Fibroblast of the conjunctiva (primary cell): ENCODE measurements around the gene FAM53B.
"Not testable (repeated sequence)": the region's sequence is repeated elsewhere in the genome, so short reads cannot be mapped to it uniquely, and the experiment has no call there.

Experiments
- DNase-seq: peaks from one replicate; pipeline ENCODE4 v3.0.0-alpha.2; 2010; ENCODE audit warnings: low read depth

Gene FAM53B

GRCh38 chr10:124744102-124745050 lies at the start of gene FAM53B:
Gene FAM53B, minus strand, starts transcription at chr10:124744378. Its CDS starts 37,665 bp downstream, at chr10:124706713.
- DNase-seq: peak; percentile 66

DNA sequence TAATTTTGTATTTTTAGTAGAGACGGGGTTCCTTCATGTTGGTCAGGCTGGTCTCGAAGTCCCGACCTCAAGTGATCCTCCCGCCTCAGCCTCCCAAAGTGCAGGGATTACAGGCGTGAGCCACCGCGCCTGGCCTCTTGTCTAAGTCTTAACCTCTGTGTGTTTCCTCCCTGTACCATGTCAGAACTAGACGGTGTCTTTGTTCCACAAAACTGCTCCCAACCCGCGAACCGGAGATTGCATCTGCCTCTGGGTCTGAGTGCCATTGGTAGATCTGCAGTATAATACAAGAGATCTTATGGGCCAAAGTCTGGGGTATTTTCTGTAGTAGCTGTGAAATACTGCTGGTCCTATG lies 48.8 kb upstream of the FAM53B start:
- DNase-seq: no peak

- DNase-seq: peak; percentile 61
These were observed 47.6 kb upstream of the FAM53B start, which contains the start of gene EEF1AKMT2 for GRCh38 chr10:124791547-124792348. Gene EEF1AKMT2, minus strand, starts transcription at chr10:124791887. Its CDS starts 54 bp downstream, at chr10:124791833.

GRCh38 chr10:124782900-124783299 lies 38.7 kb upstream of the FAM53B start:
- not testable (repeated sequence) for DNase-seq

DNA sequence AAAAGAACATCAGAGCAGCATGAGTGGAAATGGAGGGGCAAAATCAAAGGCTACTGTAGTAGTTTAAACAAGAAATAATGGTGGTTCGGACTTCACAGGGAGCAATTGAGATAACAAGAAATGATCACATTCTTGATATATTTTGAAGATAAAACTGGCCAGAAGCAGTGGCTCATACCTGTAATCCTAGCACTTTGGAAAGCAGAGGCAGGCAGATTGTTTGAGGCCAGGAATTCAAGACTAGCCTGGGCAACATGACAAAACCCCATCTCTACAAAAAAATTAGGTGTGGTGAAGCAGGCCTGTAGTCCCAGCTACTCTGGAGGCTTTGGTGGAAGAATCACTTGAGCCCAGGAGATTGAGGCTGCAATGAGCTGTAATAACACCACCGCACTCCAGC lies 24.6 kb upstream of the FAM53B start:
- no peak for DNase-seq

DNA sequence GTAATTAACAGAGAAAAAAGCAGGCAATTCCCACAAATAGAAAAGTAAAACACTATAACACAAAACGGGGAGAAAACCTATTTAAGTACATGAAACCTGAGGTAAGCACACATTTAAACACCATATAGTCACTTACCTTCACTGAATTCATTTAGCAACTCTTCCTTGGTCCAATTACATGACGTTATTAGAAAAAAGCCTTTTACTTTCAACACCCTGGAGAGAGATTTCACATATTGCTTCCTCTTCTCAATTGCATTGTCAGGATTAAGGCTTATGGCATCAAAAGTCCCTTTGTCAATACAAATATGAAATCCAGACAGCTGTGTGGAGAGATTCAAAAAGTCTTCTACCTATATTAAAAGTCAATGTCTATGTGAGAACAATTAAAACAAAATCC lies 21.1 kb upstream of the FAM53B start:
- no peak for DNase-seq

- DNase-seq: no peak
These were observed 19.1 kb upstream of the FAM53B start for GRCh38 chr10:124763267-124763666.

- no peak for DNase-seq
These were observed 18.1 kb upstream of the FAM53B start for GRCh38 chr10:124762281-124762680.

DNA sequence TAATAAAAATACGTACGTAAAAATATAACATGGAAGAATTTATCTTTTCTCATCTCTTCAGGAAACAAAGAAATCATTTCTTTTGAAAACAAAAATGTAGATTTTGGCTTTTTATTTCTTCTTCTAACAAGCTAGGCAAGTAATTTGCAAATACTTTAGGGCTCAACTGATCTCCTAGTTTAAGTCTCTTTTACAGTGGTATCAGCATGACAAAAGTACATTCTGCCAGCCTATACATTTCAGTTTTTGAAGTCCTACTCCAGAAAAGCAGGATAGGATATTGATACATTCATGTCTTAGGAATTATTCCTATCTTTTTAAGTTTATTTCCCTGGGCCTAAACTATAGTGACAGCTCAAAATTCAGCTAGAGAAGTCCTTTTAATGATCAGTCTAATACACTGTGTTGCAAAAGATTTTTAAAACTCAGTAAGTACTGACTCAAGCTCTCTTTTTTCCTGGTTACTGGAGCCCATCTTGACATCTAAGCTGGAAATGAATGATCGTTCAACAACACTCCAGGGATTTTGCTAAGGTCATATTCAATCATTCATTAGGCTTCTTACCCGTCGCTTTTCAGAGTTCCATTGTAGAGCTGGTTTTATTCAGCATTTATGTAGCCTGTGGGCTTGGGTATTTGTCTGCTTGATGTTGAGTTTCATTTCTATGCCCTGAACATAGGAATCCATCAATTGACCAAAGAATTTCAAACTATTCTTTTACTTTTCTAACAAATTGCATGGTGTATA lies 12.2 kb upstream of the FAM53B start:
- no peak for DNase-seq

DNA sequence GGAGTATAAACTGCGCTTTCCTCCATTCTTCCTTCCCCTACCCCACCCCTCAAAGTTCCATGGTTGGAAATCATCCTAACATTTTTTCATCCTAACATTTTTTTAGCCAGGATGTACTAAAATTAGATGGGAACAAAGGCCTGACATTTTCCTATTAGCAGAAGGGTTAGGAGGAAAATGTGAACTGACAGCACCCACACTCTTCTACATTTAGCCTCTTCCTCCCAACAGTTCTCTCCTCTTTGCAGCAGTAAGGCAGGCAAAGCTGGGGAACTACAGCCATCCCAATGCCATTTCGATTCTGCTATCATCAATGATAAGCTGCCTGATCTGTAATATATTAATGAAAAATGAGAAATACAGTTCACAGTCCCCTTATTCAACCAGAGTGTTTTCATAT lies 11.4 kb upstream of the FAM53B start:
- DNase-seq: no peak

GRCh38 chr10:124754227-124754626 lies 10.0 kb upstream of the FAM53B start:
- DNase-seq: no peak

DNA sequence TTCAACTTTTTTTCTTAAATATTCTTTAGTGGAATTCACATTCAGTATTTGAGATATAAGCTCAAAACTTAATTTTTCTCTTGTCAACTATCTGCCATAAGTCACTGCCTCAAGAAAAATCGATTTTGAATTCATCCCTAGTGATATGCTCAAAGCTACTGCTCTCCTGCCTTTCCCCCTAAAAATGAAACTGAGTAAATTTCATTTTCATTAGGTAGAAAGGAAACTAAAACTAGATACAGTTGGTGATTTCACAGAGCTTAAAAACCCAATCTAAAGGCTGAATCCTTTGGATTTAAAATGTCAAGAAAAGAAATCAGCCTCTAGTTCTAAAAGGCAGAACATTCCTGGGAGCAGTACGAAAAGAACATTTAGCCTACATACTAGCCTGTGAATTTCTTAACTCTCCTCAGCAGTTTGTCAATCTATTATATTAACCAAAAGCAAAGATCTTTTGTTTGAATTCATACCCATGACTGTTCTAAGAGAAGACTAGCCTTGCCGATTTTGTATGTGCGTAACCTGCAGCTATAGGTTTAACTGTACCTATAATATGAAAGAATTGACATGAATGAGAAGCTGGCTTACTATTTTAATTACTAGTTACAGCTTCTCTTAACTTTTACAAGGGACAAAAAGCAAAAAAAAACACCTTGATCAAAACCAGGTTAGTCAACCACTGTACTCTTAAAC lies 4.9 kb upstream of the FAM53B start:
- no peak for DNase-seq

DNA sequence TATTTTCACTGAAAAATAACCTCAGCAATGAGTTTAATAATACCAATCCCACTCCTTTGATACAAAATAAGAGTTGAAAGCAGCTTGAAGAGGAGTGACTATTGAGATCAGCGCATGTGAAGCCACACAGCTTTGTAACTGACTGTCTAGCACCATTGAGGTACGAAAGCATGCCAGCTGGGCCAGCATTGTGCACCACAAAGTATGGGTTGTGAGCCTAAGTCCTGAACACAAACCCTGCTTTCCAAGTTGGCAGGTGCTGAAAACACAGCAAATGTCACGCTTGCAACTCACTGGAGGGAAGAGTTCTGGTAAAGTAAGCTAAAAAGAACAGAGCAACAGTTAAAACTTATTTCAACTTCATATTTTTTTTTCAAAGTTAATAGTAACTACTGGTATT lies 4.0 kb upstream of the FAM53B start:
- DNase-seq: no peak

GRCh38 chr10:124747745-124748144 lies 3.6 kb upstream of the FAM53B start:
- no peak for DNase-seq

GRCh38 chr10:124746992-124747391 lies 2.8 kb upstream of the FAM53B start:
- DNase-seq: no peak

DNA sequence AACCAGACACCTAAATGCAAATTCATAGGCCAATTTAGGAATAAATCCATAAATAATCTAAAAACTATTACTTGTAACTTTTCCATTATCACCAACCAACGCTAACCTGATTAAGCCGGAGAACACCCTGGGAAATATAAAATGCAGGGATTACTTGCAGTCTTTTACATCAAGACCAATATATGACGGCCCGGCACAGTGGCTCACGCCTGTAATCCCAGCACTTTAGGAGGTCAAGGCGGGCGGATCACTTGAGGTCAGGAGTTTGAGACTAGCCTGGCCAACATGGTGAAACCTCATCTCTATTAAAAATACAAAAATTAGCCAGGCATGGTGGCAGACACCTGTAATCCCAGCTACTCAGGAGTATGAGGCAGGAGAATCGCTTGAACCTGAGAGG lies 2.3 kb upstream of the FAM53B start:
- DNase-seq: not testable (repeated sequence)

DNA sequence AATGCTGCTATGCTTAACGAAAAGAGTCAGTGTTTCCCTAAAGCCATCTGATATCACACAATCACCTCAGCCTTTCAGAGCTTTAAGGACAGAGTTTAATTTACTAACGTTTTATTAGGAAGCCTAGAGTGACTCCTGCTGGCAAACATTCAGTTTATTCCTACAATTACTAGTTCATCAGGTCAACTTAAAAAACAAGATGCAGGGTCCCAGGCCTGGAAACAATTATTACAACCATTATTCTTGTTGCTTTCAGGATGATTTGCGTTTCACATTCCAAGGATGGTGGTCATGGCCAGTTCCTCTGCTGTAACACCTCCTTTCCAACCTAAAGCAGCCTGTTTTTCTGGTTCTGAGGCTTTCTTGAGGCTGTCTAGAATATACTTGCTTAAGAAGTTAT lies 1.5 kb upstream of the FAM53B start:
- DNase-seq: peak; percentile 43

GRCh38 chr10:124745252-124745651 lies 1.1 kb upstream of the FAM53B start:
- DNase-seq: no peak

- no peak for DNase-seq
These were observed 732 bp downstream of the FAM53B start for GRCh38 chr10:124743191-124744101.

- DNase-seq: no peak
These were observed 1.6 kb downstream of the FAM53B start for GRCh38 chr10:124742413-124743190.
